H1 (cell line): Measurements from ENCODE around the gene MED16. TPM values are rescaled to one million over a fixed set of nuclear protein-coding genes. Genes with fewer than 3 reads are reported as not detected.

Experiments
- CTCF ChIA-PET: fragments of 300-600 bp; sonication (Branson Sonifier 250); formaldehyde crosslinking; loops from one replicate; lab custom pipeline; 2021; ENCODE audit not compliant: partially characterized antibody; lab: Charles Lee
- POLR2A ChIA-PET: fragments of 300-600 bp; sonication (Branson Sonifier 250); formaldehyde crosslinking; loops from one replicate; lab custom pipeline; 2021; ENCODE audit warnings: inconsistent platforms; ENCODE audit not compliant: partially characterized antibody; lab: Charles Lee
- DNase-seq, 2 experiments: peaks; one replicate each; pipeline versions ENCODE4 v3.0.0 to v3.0.0-alpha.2; 2010 to 2022; ENCODE audit warnings: low spot score in 2 of 2, low read depth in 1 of 2, mixed read lengths in 1 of 2
- FAIRE-seq: peaks from 2 replicates; lab custom pipeline; 2011; peaks lifted over from hg19 to GRCh38; lab: Jason Lieb, UNC
- H2AFZ ChIP-seq: 2 replicates; pipeline ENCODE4 v1.8.1; 2012; ENCODE audit warnings: low read length, inconsistent platforms
- H2AK5ac ChIP-seq: 2 replicates; pipeline ENCODE4 v1.6.1; 2013; ENCODE audit warnings: low read depth, low read length
- H2BK120ac ChIP-seq: replicated peaks from 2 replicates; pipeline ENCODE3; 2013; ENCODE audit warnings: low read depth, low read length, inconsistent platforms
- H2BK12ac ChIP-seq: 2 replicates; pipeline ENCODE4 v1.6.1; 2013; ENCODE audit warnings: low read depth, low read length
- H2BK15ac ChIP-seq: 2 replicates; pipeline ENCODE4 v1.6.1; 2013; ENCODE audit warnings: low read length
- H2BK20ac ChIP-seq: 2 replicates; pipeline ENCODE4 v1.6.1; 2013; ENCODE audit warnings: low read length
- H2BK5ac ChIP-seq: 2 replicates; pipeline ENCODE4 v1.6.1; 2013; ENCODE audit warnings: low read depth, low read length
- H3K14ac ChIP-seq: 2 replicates; pipeline ENCODE4 v1.6.1; 2013; ENCODE audit warnings: inconsistent platforms; ENCODE audit not compliant: insufficient read length
- H3K18ac ChIP-seq: 2 replicates; pipeline ENCODE4 v1.6.1; 2013; ENCODE audit warnings: low read length; ENCODE audit errors: extremely low read depth
- H3K23ac ChIP-seq: 2 replicates; pipeline ENCODE4 v1.6.1; 2013; ENCODE audit warnings: inconsistent platforms; ENCODE audit not compliant: insufficient read length
- H3K23me2 ChIP-seq: 2 replicates; pipeline ENCODE4 v1.6.1; 2013; ENCODE audit warnings: low read depth, low read length
- H3K27ac ChIP-seq: 2 replicates; pipeline ENCODE4 v1.6.1; 2011; ENCODE audit warnings: low read depth, low read length, inconsistent platforms
- H3K27me3 ChIP-seq, 4 experiments: replicated peaks in 1 of 4; 1 replicate in 1 of 4; 2 replicates in 3 of 4; pipeline versions ENCODE4 v1.6.1 to v1.8.1; 2011 to 2013; ENCODE audit warnings: low read length in 3 of 4, mild to moderate bottlenecking in 3 of 4, inconsistent platforms in 2 of 4, mixed read lengths in 2 of 4, moderate library complexity in 1 of 4; ENCODE audit not compliant: control insufficient read depth in 3 of 4, insufficient read depth in 3 of 4; ENCODE audit errors: extremely low read depth in 1 of 4
- H3K36me3 ChIP-seq, 4 experiments: 2 replicates each; pipeline versions ENCODE4 v1.6.1 to v1.8.1; 2011 to 2013; ENCODE audit warnings: mild to moderate bottlenecking in 4 of 4, low read length in 3 of 4, moderate library complexity in 2 of 4, control low read depth in 1 of 4, inconsistent platforms in 1 of 4; ENCODE audit not compliant: insufficient read depth in 4 of 4, control insufficient read depth in 2 of 4
- H3K4ac ChIP-seq: replicated peaks from 2 replicates; pipeline ENCODE3; 2013; ENCODE audit warnings: low read length, low read depth, mixed read lengths, inconsistent platforms; ENCODE audit not compliant: insufficient read length
- H3K4me1 ChIP-seq, 4 experiments: replicated peaks in 1 of 4; 1 replicate in 1 of 4; 2 replicates in 3 of 4; pipeline versions ENCODE4 v1.6.1 to v1.8.1; 2011 to 2013; ENCODE audit warnings: low read length in 3 of 4, inconsistent platforms in 2 of 4, mixed read lengths in 1 of 4; ENCODE audit not compliant: insufficient read depth in 4 of 4, control insufficient read depth in 3 of 4
- H3K4me2 ChIP-seq, 2 experiments: 2 replicates each; pipeline versions ENCODE4 v1.6.1 to v1.8.1; 2011 to 2013; ENCODE audit warnings: low read depth in 2 of 2, low read length in 2 of 2, control low read depth in 1 of 2, inconsistent platforms in 1 of 2, mild to moderate bottlenecking in 1 of 2; ENCODE audit not compliant: insufficient read depth in 1 of 2
- H3K4me3 ChIP-seq, 4 experiments: fragments of 200-600, 300-600 bp in 1 of 4; sonication (generic), shearing (Covaris generic), sonication (Bioruptor Twin) in 1 of 4; 2 replicates each; pipeline versions ENCODE4 v1.5.1 to v1.8.1; 2011 to 2016; ENCODE audit warnings: low read length in 4 of 4, low read depth in 3 of 4, control low read depth in 2 of 4, inconsistent platforms in 2 of 4, mild to moderate bottlenecking in 2 of 4, mixed read lengths in 1 of 4, moderate library complexity in 1 of 4; ENCODE audit not compliant: insufficient read depth in 2 of 4; ENCODE audit errors: extremely low read depth in 1 of 4
- H3K56ac ChIP-seq: replicated peaks from 2 replicates; pipeline ENCODE3; 2013; ENCODE audit warnings: low read depth, mild to moderate bottlenecking, mixed read lengths, low read length, inconsistent platforms; ENCODE audit not compliant: insufficient read length
- H3K79me1 ChIP-seq: 2 replicates; pipeline ENCODE4 v1.6.1; 2013; ENCODE audit warnings: low read depth, low read length, control low read depth
- H3K79me2 ChIP-seq, 2 experiments: 2 replicates each; pipeline versions ENCODE4 v1.6.1 to v1.8.1; 2012 to 2013; ENCODE audit warnings: low read length in 2 of 2, mild to moderate bottlenecking in 2 of 2, inconsistent platforms in 1 of 2; ENCODE audit not compliant: insufficient read depth in 2 of 2, control insufficient read depth in 1 of 2
- H3K9ac ChIP-seq, 4 experiments: replicated peaks in 1 of 4; 1 replicate in 1 of 4; 2 replicates in 3 of 4; pipeline versions ENCODE4 v1.6.1 to v1.8.1; 2011 to 2013; ENCODE audit warnings: low read depth in 3 of 4, low read length in 3 of 4, control low read depth in 2 of 4, mild to moderate bottlenecking in 2 of 4, moderate library complexity in 2 of 4, inconsistent platforms in 1 of 4; ENCODE audit errors: extremely low read depth in 1 of 4
- H3K9me3 ChIP-seq, 2 experiments: 2 replicates each; pipeline versions ENCODE4 v1.6.1 to v1.8.1; 2012 to 2013; ENCODE audit warnings: mild to moderate bottlenecking in 2 of 2, moderate library complexity in 2 of 2, control low read depth in 1 of 2, inconsistent platforms in 1 of 2, low read depth in 1 of 2, low read length in 1 of 2, mixed read lengths in 1 of 2; ENCODE audit not compliant: insufficient read depth in 2 of 2
- H4K20me1 ChIP-seq, 2 experiments: replicated peaks in 1 of 2; 2 replicates each; pipeline versions ENCODE3 to v1.8.1; 2011 to 2013; ENCODE audit warnings: inconsistent platforms in 2 of 2, low read length in 2 of 2, mild to moderate bottlenecking in 1 of 2; ENCODE audit not compliant: insufficient read depth in 2 of 2, control insufficient read depth in 1 of 2
- H4K5ac ChIP-seq: 2 replicates; pipeline ENCODE4 v1.6.1; 2013; ENCODE audit warnings: low read length, low read depth, mixed read lengths, inconsistent platforms; ENCODE audit not compliant: insufficient read length
- H4K8ac ChIP-seq: 2 replicates; pipeline ENCODE4 v1.8.0; 2013; ENCODE audit warnings: mild to moderate bottlenecking, moderate library complexity, low read length, inconsistent platforms; ENCODE audit not compliant: insufficient read depth; ENCODE audit errors: extremely low read depth
- H4K91ac ChIP-seq: replicated peaks from 2 replicates; pipeline ENCODE3; 2013; ENCODE audit warnings: low read length, mixed read lengths, inconsistent platforms; ENCODE audit not compliant: insufficient read length
- CREB1 ChIP-seq: IDR thresholded peaks from 2 replicates; pipeline ENCODE4 v1.6.1; 2012; ENCODE audit warnings: inconsistent platforms
- TCF12 ChIP-seq: IDR thresholded peaks from 2 replicates; pipeline ENCODE4 v1.6.1; 2011; ENCODE audit warnings: low read depth, mild to moderate bottlenecking, low read length
- WGBS, 2 experiments: shearing (Covaris generic) in 1 of 2; methylation state at CpG; one replicate each; pipeline versions ENCODE4 v1.1.6 to v1.1.7; 2013 to 2015; ENCODE audit warnings: low lambda C conversion rate in 2 of 2, mixed read lengths in 2 of 2, inconsistent platforms in 1 of 2, low coverage in 1 of 2, missing lambda C conversion rate in 1 of 2; ENCODE audit not compliant: insufficient replicate concordance in 2 of 2, insufficient coverage in 1 of 2, insufficient read length in 1 of 2; ENCODE audit errors: extremely low coverage in 1 of 2, missing lambda C conversion rate in 1 of 2; 5-methylcytosine and 5-hydroxymethylcytosine counted together
- polyA plus RNA-seq, 7 experiments: library from polyadenylated mRNA; depleted of rRNA in 3 of 7; stranded (reverse) in 5 of 7; unstranded in 2 of 7; fragments of >200 nt in 5 of 7; fragments of 200-250 nt in 2 of 7; gene quantifications; 1 replicate in 5 of 7; 2 replicates in 1 of 7; 4 replicates in 1 of 7; pipeline versions ENCODE4 v1.2.1 to v1.2.3, GENCODE V29; 2011 to 2013; ENCODE audit warnings: missing spikeins in 2 of 7, mixed read lengths in 2 of 7
- total RNA-seq: library from RNA; stranded (reverse); fragmentation: NEBNext Ultra II Directional; extraction: Animal tissue kit (Norgen Biotek cat#: 25700); gene quantifications from 2 replicates; pipeline ENCODE4 v1.2.1, GENCODE V29; 2021

Gene MED16
- total and polyA plus RNA-seq, 2 of the 8 experiments (the other 6 are each of a cell fraction or from before 2014, with no cell fraction given), result 51.0 to 67.2 TPM

- Histone ChIP-seq H3K27me3 (no peaks in the 10 kb centered on the region), H3K4ac (no peak overlapping the region), H3K56ac (no peak overlapping the region), H2AK5ac (no peak overlapping the region), H2BK12ac (no peak overlapping the region), H2AFZ (no peak overlapping the region), H3K9ac (no peak overlapping the region), H3K27ac (no peak overlapping the region), H2BK120ac (no peak overlapping the region), H3K18ac (no peak overlapping the region), H2BK5ac (no peak overlapping the region), H4K20me1 (peaks cover 7 to 29% of the 10 kb centered on the region in 2 experiments), H3K9me3 (no peaks in the 10 kb centered on the region), H4K5ac (no peak overlapping the region), H3K4me1 (peaks cover 0 to 16% (median 4%) of the 10 kb centered on the region in 4 experiments; a peak in 4 of 7 replicates), H3K14ac (no peak overlapping the region), H3K23ac (no peak overlapping the region), H3K4me3 (no peak overlapping the region), H3K23me2 (no peaks in the 10 kb centered on the region), H3K79me1 (peaks cover 11% of the 10 kb centered on the region), H4K91ac (no peak overlapping the region), H2BK20ac (no peak overlapping the region), H3K36me3 (peaks cover 3 to 9% (median 7%) of the 10 kb centered on the region in 4 experiments; a peak in 7 of 8 replicates), H3K4me2 (no peak overlapping the region), H3K79me2 (peaks cover 1 to 70% of the 10 kb centered on the region in 2 experiments; a peak in 3 of 4 replicates), H4K8ac (no peak overlapping the region), H2BK15ac (no peak overlapping the region)
- DNase-seq, result no peak
- POLR2A ChIA-PET, result interaction anchor here (0.7 to 2.6 kb wide), 5 partner anchors 17 to 292 kb away, joined by 3 to 9 read pairs (median 3); partner anchors contain the start of gene CNN2
- CTCF ChIA-PET, result interaction anchor here (0.9 to 2.5 kb wide), 5 partner anchors 10 to 195 kb away, joined by 3 to 11 read pairs (median 4); no protein-coding TSS in a partner anchor
- FAIRE-seq, result no peak
- WGBS, 2 experiments, result 90% methylated on average over 10 of the region's 10 CpGs; no CpG with 5 or more reads in 1 of the 2 experiments
- TF ChIP-seq TCF12 (no peak), CREB1 (no peak)
These were observed 43.2 kb upstream of the MED16 start for GRCh38 chr19:936175-936546.
